ENCODE data around the gene NGF.
"Not testable (repeated sequence)": the region's sequence is repeated elsewhere in the genome, so short reads cannot be mapped to it uniquely, and the experiment has no call there.

NGF gene

DNA sequence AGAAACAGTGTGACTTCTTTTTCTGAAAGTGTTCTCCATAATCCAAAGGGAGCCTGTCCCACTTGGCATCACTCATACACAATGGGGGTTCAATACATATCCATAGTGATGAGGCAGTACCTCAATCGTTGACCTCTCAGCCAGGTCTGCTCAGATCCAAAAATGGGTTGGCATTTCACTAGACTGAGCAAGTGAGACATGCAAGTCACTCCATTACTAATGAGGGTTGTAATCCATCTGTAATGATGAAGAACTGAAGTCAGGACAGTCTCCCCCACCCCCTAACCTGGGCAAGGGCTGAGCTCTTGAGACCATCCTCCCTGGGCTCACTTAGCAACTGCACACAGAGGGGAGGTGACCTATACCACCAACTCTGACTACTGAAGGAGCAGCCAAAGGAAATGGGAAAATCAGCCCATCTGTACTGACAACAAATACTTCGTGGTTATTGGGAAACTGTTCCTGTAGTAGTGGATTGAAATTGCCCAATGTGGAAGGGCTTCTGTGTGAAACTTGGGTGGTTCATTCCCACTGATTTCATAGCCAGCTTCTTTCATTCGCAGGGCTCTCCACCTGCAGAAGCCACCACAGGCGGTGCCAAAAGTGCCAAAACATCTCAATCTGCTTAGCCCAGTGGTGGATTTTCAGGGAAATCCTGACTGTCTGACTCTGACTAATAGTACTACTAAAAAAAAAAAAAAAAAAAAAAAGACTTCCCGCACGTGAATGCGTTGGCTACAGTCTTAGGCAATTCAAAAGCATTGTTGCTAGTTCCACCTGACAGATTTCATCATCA lies 5.0 kb downstream of the NGF start:
- peak; percentile 80 for DNase-seq

DNA sequence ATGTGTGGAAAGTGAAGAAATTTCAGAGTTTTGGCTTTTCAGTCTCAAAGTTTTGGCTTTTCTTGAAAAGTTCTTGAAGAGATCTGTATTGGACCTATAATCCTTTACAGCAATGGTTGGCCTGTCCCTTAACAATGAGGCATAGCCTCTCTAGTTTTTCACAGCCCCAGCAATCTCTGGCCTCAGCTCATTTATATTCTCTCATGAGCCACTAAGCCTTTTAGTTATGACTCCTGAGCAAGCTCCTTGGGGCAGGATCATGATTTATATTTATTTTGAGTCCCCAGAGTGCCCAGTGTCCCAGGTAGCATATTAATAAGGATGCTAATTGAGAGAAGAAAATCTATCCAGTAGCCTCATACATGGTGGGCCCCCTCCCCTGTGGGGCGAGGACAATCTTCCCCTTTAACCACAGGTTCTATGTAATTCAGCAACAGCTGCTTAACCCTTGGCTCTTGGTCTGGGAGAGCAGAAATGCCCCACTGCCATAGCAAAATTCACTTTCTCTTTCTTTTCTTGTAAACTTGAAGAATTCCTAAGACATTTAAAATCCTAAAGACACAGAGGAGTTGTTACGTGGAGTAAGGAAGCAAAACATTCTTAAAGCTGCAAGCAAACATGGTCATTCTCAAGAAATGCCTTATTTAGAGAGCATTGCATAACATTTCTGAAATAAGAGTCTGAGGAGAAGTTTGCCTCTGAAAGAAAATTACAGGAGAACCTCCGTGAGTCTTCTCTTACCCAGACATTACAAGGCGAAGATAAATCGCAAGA lies 6.3 kb downstream of the NGF start:
- peak; percentile 63 for DNase-seq

DNA sequence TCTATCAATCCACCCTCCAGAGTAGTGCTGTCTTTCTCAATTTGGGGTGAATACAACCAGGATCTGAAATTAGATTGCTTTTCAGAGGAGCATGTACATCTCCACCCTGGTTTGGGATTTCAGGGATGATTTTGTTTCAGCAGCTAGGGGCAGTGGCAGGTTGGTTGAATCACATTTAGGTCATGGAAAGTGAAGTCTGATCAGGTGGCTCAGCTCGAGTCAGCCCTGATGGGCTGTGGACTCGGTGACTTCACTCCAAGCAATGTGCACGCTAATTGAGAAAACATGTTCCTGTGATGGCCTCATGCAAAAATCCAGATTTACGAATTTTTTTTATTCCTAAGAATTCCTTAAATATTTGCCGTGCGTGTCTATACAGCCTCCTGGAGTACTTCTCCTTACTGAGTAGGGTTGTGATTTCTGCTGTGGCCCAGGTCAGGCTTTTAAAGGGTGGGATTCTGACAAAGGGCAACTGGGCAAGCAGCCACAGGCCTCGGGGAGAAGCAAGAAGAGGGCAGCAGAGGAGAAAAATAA lies 7.5 kb downstream of the NGF start:
- peak; percentile 97 for DNase-seq

DNA sequence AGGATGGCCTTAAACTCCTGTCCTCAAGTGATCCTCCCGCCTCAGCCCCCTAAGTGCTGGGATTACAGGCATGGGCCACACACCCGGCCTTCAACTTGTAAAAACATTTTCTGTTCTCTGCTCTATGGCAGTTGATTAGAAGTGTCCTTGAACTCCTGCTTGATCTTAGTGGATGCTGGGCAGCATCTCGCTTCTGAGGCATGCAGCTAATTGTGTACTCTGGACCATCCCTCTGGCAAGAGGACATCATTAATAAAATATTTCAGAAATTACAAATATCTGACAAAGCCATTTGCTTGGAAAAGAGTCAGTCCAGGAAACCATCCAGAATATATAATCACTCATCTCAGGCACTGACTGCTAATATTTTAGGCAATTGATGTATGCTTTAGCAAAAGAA lies 8.1 kb downstream of the NGF start:
- peak; percentile 63 for DNase-seq

DNA sequence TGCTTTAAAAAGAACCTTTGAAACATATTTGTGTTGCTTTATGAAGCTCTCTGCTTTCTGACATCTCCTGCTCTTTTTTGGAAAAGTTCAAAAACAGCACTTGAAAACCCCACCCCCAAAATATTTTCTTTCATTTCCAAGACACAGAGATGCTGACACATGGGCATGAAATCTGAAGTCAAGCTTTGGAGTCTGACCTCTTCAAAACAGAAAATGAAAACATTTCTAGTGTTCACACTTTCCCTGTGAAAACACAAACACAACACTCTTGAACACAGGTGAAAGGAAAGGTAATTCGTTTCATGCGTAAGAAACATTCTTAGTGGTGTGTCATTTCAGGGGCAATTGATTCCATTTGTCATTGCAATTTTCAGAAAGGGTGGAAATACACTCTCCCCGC lies 10.8 kb downstream of the NGF start:
- no peak for DNase-seq

DNA sequence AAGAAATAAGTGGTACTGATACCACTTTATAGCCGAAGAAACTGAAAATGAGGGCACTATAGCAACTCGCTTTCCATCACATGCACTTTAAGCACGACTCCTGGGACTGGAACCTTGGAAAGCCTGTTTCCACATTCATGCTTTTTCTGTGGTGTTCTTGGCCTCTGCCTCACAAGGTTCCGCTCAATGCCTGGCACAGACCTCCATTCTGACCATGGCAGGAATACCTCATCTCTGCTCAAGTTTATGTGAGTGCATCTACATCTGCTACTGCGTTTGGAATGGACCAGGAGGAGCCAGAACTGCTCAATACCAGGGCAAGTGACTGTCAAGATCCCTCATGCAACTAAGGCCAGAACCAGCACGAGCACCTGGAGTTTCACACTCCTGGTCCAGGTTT lies 11.6 kb downstream of the NGF start:
- no peak for DNase-seq

DNA sequence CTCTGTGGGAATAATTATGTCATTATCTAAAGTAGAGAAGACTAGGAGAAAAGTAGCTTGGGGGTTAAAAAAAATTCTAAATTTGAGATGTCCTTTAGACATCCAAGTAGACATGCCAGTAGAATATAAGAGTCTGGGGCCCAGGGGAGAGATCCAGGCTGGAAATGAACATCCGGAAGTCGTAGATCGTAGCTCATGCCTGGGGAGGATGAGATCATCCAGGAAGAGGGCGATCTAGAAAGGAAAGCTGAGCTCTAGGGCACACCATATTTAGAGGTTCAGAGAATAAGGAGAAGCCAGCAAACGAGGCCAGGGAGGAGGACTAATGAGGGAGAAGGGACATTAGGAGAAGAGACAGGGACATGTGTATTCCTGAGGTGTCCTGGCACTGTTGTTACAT lies 12.2 kb downstream of the NGF start:
- peak; percentile 54 for DNase-seq

- DNase-seq = no peak
Measured at GRCh38 chr1:115324649-115325420, 13.2 kb downstream of the NGF start.

GRCh38 chr1:115323366-115324004 lies 14.6 kb downstream of the NGF start:
- peak; percentile 79 for DNase-seq

- DNase-seq = peak; percentile 81
Measured at GRCh38 chr1:115322631-115323030, 15.4 kb downstream of the NGF start.

- DNase-seq = no peak
Measured at GRCh38 chr1:115320377-115320776, 17.7 kb downstream of the NGF start.

GRCh38 chr1:115319706-115320105 lies 18.3 kb downstream of the NGF start:
- DNase-seq = no peak

DNA sequence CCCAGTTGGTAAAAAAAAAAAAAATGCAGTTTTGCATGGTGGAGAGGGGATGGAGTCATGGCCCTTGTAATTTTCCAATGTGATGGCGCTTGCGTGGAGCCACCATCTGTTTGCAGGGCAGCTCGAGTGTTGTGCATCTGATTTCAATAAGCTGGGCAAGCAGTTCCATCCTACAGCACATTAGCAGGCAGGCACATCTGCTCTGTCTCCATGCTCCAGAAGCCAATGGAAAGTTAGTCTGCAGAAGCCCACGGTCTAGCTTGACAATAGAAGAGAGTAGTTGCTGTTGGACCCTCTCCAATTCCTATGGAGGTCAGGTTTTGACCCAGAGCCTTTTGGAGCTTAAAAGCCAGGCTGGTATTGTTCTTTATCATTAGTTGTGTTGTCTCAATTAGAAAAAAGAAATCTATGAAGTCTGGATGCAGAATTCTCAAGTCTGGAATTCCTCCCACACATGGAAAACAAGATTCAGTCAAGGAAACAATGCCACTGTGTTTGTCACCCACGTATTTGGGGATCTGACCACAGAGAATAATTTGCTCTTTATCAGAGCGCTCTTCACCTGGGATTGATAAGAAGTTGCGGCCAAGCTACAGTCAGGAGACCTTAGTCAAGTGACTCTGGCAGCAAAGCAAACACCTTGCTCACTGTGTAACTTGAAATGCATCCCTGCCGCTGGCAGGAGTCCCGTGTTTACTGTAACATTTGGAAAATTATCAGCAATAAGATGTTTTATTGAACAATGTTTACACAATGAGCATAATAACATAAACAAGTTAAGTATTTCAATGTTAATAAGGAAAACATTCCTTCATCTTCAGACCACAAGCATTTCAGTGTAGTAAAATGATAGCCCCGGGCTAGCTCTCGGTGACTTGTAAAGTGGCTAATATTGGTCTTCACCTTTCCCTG lies 20.7 kb downstream of the NGF start:
- DNase-seq = no peak

DNA sequence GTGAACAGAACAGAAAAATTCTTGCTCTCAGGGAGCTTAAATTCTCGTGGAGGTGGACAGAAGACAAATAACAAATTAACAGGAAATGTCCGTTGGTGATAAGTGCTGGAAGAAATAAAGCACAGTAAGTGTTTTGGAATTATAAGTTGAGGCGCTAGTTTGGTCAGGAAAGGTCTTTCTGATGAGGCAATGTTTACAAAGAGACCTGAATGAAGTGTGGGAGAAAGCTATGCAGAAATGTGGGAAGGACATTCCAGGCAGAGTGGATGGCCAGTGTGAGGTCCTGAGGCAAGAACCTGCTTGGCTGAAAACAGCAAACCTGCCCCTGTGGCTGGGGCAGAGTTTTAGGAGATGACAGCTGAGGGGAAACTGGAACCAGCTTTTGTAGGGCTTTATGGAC lies 23.3 kb downstream of the NGF start:
- peak; percentile 72 for DNase-seq

DNA sequence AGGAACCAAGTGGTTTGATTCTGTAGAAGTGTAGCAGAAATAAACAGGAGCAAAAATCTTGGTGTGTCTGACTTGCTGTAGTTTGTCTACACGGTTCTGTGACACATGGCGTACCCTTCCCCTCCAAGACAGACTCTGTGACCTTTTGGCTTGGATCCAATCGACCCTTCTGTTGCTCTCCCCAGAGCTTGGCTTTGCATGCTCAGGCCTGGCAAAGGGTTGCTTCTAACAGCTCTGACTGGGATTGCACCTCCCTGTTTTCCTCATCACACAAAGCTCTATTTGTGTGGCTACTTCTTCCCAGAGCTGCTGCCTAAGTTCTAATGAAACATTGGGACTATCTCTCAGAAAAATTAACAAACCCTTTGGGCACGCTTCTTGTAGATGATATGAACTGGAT lies 24.0 kb downstream of the NGF start:
- DNase-seq = no peak

- DNase-seq = no peak
Measured at GRCh38 chr1:115313182-115313581, 24.9 kb downstream of the NGF start.

DNA sequence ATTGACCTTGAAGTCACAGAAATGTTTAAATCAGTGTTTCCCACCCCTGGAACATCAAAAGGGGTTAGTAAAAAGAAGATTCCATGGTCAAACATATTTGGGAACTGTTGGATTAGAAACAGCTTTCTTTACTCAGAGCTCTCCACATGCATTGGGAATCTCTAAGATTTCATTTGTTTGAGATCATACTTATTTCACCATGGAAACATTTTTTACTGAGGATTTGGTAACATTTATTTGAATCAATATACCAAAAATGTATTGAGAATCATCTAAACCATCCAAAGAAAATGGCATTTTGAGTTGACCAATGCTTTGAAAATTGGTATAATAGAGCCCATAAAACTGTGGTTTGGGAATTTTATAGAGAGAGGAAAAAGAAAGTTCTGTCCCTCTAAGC lies 25.3 kb downstream of the NGF start:
- no peak for DNase-seq

GRCh38 chr1:115311474-115311989 lies 26.5 kb downstream of the NGF start:
- DNase-seq = no peak

DNA sequence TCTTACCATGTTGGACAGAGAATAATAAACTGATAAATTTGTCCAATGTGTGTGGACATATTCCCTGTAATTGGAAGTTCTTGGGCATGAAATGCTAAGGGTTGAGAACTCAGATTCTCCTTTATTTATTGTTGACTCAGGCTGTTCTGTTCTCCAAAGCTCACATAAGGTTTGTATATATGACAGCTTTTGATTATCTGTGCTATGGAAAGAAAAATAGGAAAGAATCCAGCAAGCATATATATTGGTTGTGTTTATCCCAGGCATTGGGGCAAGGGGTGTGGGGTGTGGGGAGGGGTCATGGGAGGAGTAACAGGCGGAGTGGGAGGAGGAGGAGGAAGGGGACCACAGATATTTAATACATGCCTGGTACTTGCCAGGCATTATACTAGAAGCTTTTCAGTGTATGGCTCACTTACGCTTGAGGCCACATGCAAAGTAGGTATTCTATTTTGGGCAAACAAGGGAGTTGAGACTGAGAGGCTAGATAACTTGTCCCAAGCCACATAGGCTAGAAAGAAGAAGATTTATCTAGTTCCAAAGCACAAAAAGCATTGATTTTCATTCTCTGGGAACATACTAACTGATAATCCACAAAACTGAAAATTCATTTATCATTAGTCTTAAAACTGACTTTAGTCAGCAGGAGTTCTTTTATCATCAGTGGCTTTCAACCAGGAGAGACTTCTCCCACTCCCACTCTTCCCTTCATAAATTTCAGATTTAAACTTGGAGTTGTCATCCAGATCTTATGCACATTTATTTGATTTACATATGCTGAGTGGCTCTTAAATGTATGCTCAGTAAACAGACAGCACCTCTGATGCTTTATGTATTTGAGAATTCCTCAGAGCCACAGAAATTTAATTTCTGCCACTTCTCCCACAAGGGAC lies 27.2 kb downstream of the NGF start:
- DNase-seq = no peak

DNA sequence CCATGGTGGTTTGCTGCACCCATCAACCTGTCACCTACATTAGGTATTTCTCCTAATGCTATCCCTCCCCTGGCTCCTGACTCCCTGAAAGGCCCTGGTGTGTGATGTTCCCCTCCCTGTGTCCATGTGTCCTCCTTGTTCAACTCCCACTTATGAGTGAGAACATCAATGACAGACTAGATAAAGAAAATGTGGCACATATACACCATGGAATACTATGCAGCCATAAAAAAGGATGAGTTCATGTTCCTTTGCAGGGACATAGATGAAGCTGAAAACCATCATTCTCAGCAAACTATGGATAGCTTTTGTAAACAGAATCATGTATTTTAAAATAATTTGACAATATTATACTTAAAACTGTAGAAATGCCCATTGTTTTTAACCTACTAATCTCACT lies 28.5 kb downstream of the NGF start:
- DNase-seq = not testable (repeated sequence)

All from HCEC 1CT (cell line).